Gastroesophageal sphincter (tissue), 4 donors: ENCODE data around the gene CPA4. TPM values are rescaled to one million over a fixed set of nuclear protein-coding genes. Genes with fewer than 3 reads are reported as not detected.

Experiments
- ATAC-seq: fragments of 150-250 bp; one replicate; pipeline ENCODE4 v1.9.1; 2016; ENCODE audit warnings: mild to moderate bottlenecking, moderate library complexity
- H3K27ac ChIP-seq, 4 donors: fragments of 200-600 bp; sonication (generic) in 3 of 4; 1 replicate in 3 of 4; 2 replicates in 1 of 4; pipeline ENCODE4 v1.5.1; 2016 to 2019
- H3K27me3 ChIP-seq: fragments of 200-600 bp; sonication (generic); one replicate; pipeline ENCODE4 v1.5.1; 2019
- H3K36me3 ChIP-seq, 2 donors: fragments of 200-600 bp; sonication (generic); one replicate each; pipeline ENCODE4 v1.5.1; 2019; ENCODE audit warnings: control low read depth in 1 of 2
- H3K4me1 ChIP-seq, 3 donors: fragments of 200-600 bp; sonication (generic); 1 replicate in 2 of 3; 2 replicates in 1 of 3; pipeline ENCODE4 v1.5.1; 2016 to 2019; ENCODE audit warnings: control low read depth in 2 of 3
- H3K4me3 ChIP-seq, 2 donors: fragments of 200-600 bp; sonication (generic); one replicate each; pipeline ENCODE4 v1.5.1; 2019; ENCODE audit warnings: mild to moderate bottlenecking in 1 of 2, moderate library complexity in 1 of 2
- H3K9me3 ChIP-seq, 3 donors: fragments of 200-600 bp; sonication (generic); one replicate each; pipeline ENCODE4 v1.5.1; 2017 to 2019; ENCODE audit warnings: control low read depth in 2 of 3
- EP300 ChIP-seq: sonication (generic); formaldehyde crosslinking; IDR thresholded peaks from one replicate; pipeline ENCODE4 v1.6.1; 2017; ENCODE audit warnings: antibody characterized with exemption, mild to moderate bottlenecking
- POLR2A ChIP-seq, 2 donors: fragments of 450-650 bp; IDR thresholded peaks; one replicate each; pipeline ENCODE4 v1.6.1; 2017; ENCODE audit warnings: antibody characterized with exemption in 2 of 2, mild to moderate bottlenecking in 2 of 2, moderate library complexity in 1 of 2
- POLR2AphosphoS5 ChIP-seq: sonication (generic); formaldehyde crosslinking; IDR thresholded peaks from one replicate; pipeline ENCODE4 v1.6.1; 2017; ENCODE audit warnings: antibody characterized with exemption
- WGBS, 2 donors: methylation state at CpG; one replicate each; pipeline ENCODE4 v1.1.5; 2018; ENCODE audit warnings: low coverage in 1 of 2; 5-methylcytosine and 5-hydroxymethylcytosine counted together
- total RNA-seq, 4 donors: library from RNA; depleted of rRNA; stranded (reverse); fragments of >200 nt; gene quantifications; one replicate each; pipeline ENCODE4 v1.1.0, GENCODE V29; 2016
- TF ChIP-seq, protein P1 (sequence below), 4 experiments: fragments of 200-600 bp in 2 of 4; fragments of 450-650 bp in 2 of 4; sonication (generic) in 1 of 4; IDR thresholded peaks; one replicate each; pipeline ENCODE4 v1.5.1; 2017 to 2019; ENCODE audit warnings: antibody characterized with exemption in 4 of 4, mild to moderate bottlenecking in 2 of 4, moderate library complexity in 2 of 4

CPA4 gene
- total RNA-seq, 4 donors from 2014 or later, result 0.93 TPM; not detected in 3

DNA sequence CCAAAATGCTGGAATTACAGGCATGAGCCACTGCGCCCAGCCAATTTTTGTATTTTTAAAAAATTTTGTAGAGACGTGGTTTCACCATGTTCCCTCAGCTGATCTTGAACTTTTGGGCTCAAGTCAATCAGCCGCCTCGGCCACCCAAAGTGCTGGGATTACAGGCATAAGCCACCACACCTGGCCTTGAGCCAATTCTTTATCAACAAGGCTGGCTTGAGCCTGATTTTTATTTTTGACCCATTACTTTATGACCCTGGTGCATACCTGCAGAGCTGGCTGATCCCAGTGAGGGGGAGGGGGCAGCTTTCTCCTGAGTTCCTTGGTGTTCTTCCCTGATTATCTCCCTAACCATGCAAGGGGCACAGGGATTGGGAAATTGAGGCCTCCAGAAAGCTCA, 71.5 kb downstream of the CPA4 start:
- Histone ChIP-seq H3K4me3 (no peak overlapping the region), H3K27me3 (no peaks in the 10 kb centered on the region), H3K4me1 (peaks cover 0 to 10% (median 0%) of the 10 kb centered on the region in 3 donors), H3K9me3 (peaks cover 0 to 9% (median 0%) of the 10 kb centered on the region in 3 donors), H3K36me3 (no peaks in the 10 kb centered on the region), H3K27ac (no peak overlapping the region)
- TF ChIP-seq EP300 (no peak), POLR2A (IDR thresholded peaks at IDR 0.05) (no peak), POLR2AphosphoS5 (no peak)
- TF ChIP-seq, protein P1, sequence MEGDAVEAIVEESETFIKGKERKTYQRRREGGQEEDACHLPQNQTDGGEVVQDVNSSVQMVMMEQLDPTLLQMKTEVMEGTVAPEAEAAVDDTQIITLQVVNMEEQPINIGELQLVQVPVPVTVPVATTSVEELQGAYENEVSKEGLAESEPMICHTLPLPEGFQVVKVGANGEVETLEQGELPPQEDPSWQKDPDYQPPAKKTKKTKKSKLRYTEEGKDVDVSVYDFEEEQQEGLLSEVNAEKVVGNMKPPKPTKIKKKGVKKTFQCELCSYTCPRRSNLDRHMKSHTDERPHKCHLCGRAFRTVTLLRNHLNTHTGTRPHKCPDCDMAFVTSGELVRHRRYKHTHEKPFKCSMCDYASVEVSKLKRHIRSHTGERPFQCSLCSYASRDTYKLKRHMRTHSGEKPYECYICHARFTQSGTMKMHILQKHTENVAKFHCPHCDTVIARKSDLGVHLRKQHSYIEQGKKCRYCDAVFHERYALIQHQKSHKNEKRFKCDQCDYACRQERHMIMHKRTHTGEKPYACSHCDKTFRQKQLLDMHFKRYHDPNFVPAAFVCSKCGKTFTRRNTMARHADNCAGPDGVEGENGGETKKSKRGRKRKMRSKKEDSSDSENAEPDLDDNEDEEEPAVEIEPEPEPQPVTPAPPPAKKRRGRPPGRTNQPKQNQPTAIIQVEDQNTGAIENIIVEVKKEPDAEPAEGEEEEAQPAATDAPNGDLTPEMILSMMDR (IDR thresholded peaks at IDR 0.05), result no peak
- WGBS, 2 donors, result 94% methylated on average over 4 of the region's 4 CpGs
- no peak for ATAC-seq

DNA sequence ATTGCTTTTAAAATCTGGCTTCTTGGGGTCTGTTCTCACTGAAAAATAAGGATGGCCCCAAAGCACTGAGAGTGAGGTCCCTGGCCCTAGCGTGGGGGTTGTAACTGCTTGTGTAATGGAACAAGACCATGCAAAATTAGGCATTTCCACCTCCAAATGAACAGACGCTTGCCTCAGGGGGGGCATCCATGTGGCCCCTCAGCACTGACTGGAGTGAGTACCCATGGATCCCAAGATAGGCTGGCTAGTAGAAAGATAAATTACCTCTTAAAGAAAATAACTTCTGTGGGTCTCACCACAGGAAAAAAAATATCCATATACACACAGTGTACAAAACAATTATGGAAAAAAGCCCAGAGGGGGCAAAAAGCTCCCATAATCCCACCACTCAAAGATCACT, 72.1 kb downstream of the CPA4 start:
- TF ChIP-seq EP300 (no peak), POLR2AphosphoS5 (no peak), POLR2A (IDR thresholded peaks at IDR 0.05) (no peak)
- TF ChIP-seq, protein P1 (IDR thresholded peaks at IDR 0.05), result no peak
- Histone ChIP-seq H3K27ac (no peak overlapping the region), H3K4me1 (peaks cover 0 to 17% (median 0%) of the 10 kb centered on the region in 3 donors), H3K9me3 (peaks cover 0 to 2% (median 0%) of the 10 kb centered on the region in 3 donors), H3K27me3 (no peaks in the 10 kb centered on the region), H3K36me3 (no peaks in the 10 kb centered on the region), H3K4me3 (no peak overlapping the region)
- 65 to 89% methylated on average over 1 to 2 of the region's 2 CpGs for WGBS, 2 donors
- ATAC-seq, result no peak

DNA sequence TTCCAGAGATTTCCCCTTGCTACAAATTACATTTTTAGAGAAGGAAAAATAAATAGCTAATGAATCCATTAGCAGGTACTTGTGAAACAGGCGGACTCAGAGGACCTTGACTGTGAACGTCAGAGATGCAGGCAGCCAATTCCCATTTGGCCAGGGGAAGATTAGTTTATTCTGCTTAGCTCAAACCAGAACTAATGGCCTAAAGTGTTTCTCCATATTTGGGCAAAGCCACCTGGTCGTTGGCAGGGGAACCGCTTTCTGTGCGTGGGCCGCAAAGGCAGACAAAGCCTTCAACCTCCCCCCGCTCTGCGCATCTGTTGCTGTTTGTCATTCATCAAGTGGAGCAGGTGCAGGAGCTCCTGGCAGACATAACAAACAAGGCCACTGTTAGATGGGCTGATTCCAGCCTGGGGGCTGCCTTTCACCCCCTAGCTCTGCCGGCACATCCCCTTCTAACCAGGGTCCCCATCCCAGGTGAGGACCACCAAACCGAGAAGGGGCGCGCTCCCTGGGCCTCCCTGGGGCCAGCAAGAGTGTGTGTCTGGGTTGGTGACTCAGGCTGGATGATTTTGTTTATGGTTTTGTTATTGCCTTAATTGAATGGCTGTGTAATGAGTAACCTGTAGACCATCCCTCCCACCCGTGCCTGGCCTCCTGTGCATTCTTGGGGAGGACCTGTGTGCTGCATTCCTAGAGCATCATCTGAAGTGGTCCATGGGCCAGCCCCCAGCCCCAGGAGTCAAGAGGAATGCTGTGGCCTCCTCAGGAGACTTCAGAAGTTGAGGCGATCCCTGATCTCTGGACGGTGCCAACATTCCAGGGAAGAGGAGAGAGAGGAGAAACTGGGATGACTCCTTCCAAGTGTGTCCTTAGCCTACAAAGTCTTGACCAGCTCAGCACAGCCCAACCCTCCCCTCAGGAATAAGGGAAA, 72.8 kb downstream of the CPA4 start:
- no peaks in the 10 kb centered on the region for H3K36me3 ChIP-seq
- ATAC-seq, result peak; percentile 25

DNA sequence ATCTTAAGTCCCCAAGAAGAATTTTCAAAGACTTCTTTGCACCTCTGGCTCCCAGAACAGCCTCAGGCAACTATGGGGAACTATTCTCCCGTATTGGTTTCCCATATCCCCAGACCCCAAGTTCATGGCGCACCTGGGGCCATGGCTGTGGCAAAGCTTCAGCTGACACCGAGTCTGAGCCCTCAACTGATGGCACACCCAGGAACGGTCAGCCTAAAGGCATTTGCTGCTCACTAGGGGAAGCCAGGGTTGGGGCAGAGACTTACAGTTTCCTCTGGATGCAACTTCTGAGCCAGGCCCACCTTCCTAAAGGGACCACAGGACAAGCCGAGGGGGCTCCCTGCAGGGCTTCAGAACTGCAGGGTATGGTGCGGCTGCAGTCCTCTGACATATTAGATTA, 73.6 kb downstream of the CPA4 start:
- Histone ChIP-seq H3K4me3 (no peak overlapping the region), H3K27ac (no peak overlapping the region), H3K4me1 (peaks cover 0 to 30% (median 0%) of the 10 kb centered on the region in 3 donors), H3K9me3 (no peaks in the 10 kb centered on the region), H3K27me3 (no peaks in the 10 kb centered on the region), H3K36me3 (no peaks in the 10 kb centered on the region)
- TF ChIP-seq POLR2AphosphoS5 (no peak), EP300 (no peak), POLR2A (IDR thresholded peaks at IDR 0.05) (no peak)
- 90% methylated on average over 6 of the region's 6 CpGs; no CpG with 5 or more reads in 1 of the 2 donors for WGBS, 2 donors
- no peak for ATAC-seq

More for the DNA sequence above, 72.8 kb downstream of the CPA4 start:
- TF ChIP-seq POLR2AphosphoS5, result peak; percentile 14
- TF ChIP-seq, protein P1 (IDR thresholded peaks at IDR 0.05), result no peak
- Histone ChIP-seq H3K27ac (no peak overlapping the region), H3K9me3 (no peaks in the 10 kb centered on the region), H3K4me1 (peaks cover 0 to 24% (median 0%) of the 10 kb centered on the region in 3 donors), H3K27me3 (no peaks in the 10 kb centered on the region), H3K4me3 (no peak overlapping the region)
- 60 to 73% methylated on average over 8 to 9 of the region's 15 CpGs for WGBS, 2 donors

DNA sequence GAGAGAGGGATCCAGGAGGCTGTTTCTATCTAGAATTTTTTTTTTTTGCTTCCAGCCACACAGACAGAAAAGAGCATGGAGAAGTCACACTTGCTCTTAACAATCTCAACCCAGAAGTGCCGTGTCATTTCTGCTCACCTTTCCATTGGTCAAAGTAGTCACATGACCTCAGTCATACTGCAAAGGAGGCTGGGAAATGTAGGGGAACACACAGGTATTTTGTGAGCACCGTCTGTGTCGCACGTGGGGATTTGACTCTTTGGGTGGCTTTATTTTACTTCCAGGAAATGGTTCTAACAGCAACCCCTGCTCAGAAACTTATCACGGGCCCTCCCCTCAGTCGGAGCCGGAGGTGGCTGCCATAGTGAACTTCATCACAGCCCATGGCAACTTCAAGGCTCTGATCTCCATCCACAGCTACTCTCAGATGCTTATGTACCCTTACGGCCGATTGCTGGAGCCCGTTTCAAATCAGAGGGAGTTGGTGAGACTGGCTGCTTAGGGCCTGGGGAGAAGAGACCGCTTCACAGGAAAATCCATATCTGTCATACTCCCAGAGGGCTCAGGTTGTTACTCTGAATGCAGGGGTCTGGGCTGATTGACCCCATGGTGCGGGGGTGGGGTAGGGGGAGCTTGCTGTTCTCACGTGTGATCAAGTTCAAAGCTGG, 74.3 kb downstream of the CPA4 start:
- H3K27me3 ChIP-seq, result no peaks in the 10 kb centered on the region
- H3K9me3 ChIP-seq, result no peaks in the 10 kb centered on the region
- no peaks in the 10 kb centered on the region for H3K36me3 ChIP-seq
- no peak overlapping the region for H3K27ac ChIP-seq
- peaks cover 0 to 36% (median 0%) of the 10 kb centered on the region in 3 donors for H3K4me1 ChIP-seq
- WGBS, 2 donors, result 87 to 100% methylated on average over 3 to 7 of the region's 13 CpGs
- TF ChIP-seq POLR2AphosphoS5 (no peak), POLR2A (IDR thresholded peaks at IDR 0.05) (no peak), EP300 (no peak)
- TF ChIP-seq, protein P1 (IDR thresholded peaks at IDR 0.05), result no peak
- no peak for ATAC-seq
- H3K4me3 ChIP-seq, result no peak overlapping the region
